MG63 (cell line): ENCODE measurements around the gene ATXN2. TPM values are rescaled to one million over a fixed set of nuclear protein-coding genes. Genes with fewer than 3 reads are reported as not detected.
"Not testable (repeated sequence)": the region's sequence is repeated elsewhere in the genome, so short reads cannot be mapped to it uniquely, and the experiment has no call there.

ENCODE experiments used
- DNase-seq: peaks from one replicate; pipeline ENCODE4 v3.0.0-alpha.2; 2020
- H3K27me3 ChIP-seq: fragments of 250-450 bp; sonication (Bioruptor Pico); 2 replicates; pipeline ENCODE4 v1.5.1; 2020; ENCODE audit warnings: mild to moderate bottlenecking, moderate library complexity
- H3K36me3 ChIP-seq: fragments of 250-450 bp; sonication (Bioruptor Pico); 2 replicates; pipeline ENCODE4 v1.5.1; 2020; ENCODE audit warnings: mild to moderate bottlenecking, moderate library complexity
- H3K4me3 ChIP-seq: fragments of 250-450 bp; sonication (Bioruptor Pico); 2 replicates; pipeline ENCODE4 v1.5.1; 2020; ENCODE audit warnings: mild to moderate bottlenecking, moderate library complexity
- H3K9me3 ChIP-seq: fragments of 250-450 bp; sonication (Bioruptor Pico); 2 replicates; pipeline ENCODE4 v1.5.1; 2020; ENCODE audit warnings: mild to moderate bottlenecking, moderate library complexity
- total RNA-seq: library from RNA; depleted of rRNA; stranded (reverse); fragments of >200 nt; shearing (Covaris generic); gene quantifications from 2 replicates; pipeline ENCODE4 v1.2.3, GENCODE V29; 2014; ENCODE audit warnings: low replicate concordance; rRNA removed

Gene ATXN2, protein sequence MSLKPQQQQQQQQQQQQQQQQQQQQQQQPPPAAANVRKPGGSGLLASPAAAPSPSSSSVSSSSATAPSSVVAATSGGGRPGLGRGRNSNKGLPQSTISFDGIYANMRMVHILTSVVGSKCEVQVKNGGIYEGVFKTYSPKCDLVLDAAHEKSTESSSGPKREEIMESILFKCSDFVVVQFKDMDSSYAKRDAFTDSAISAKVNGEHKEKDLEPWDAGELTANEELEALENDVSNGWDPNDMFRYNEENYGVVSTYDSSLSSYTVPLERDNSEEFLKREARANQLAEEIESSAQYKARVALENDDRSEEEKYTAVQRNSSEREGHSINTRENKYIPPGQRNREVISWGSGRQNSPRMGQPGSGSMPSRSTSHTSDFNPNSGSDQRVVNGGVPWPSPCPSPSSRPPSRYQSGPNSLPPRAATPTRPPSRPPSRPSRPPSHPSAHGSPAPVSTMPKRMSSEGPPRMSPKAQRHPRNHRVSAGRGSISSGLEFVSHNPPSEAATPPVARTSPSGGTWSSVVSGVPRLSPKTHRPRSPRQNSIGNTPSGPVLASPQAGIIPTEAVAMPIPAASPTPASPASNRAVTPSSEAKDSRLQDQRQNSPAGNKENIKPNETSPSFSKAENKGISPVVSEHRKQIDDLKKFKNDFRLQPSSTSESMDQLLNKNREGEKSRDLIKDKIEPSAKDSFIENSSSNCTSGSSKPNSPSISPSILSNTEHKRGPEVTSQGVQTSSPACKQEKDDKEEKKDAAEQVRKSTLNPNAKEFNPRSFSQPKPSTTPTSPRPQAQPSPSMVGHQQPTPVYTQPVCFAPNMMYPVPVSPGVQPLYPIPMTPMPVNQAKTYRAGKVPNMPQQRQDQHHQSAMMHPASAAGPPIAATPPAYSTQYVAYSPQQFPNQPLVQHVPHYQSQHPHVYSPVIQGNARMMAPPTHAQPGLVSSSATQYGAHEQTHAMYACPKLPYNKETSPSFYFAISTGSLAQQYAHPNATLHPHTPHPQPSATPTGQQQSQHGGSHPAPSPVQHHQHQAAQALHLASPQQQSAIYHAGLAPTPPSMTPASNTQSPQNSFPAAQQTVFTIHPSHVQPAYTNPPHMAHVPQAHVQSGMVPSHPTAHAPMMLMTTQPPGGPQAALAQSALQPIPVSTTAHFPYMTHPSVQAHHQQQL
- total RNA-seq: 6.9 and 7.1 TPM in 2 replicates

DNA sequence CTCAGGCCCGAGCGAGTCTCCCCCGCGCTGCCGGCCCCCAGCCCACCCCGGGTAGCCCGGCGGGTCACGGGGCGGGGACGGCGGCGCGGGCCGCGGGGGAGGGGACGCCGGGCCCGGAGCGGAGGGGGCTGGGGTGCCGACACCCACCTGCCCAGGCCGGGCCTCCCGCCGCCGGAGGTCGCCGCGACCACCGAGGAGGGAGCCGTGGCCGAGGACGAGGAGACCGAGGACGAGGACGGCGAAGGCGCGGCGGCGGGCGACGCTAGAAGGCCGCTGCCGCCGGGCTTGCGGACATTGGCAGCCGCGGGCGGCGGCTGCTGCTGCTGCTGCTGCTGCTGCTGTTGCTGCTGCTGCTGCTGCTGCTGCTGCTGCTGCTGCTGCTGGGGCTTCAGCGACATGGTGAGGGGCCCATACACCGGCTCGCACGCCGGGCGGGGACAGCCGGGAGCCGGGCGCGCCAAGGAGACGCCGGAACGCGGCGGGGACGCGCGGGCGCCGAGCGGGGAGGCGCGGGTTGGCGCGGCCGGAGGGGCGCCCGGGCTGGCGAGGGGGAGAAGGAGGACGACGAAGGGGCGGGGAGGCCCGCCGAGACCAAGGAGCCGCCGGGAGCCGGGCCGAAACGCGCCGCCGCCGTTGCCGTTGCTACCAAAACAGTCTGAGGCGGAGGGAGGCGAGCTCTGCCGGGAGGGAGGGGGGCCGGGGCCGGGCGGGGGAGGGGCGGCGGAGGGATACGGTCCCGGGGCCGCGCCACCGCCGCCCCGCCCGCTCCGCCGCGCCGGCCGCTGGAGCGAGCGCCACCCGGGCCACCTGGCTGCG is at the start of gene ATXN2:
ATXN2 (minus strand) TSS at position 679 of the 816 bp plus-strand sequence; CDS start at position 398, 281 bp downstream.
- no peaks in the 10 kb centered on the region for H3K9me3 ChIP-seq
- H3K4me3 ChIP-seq: peak within 1 kb of the TSS; percentile 88
- peak; percentile 69 for DNase-seq
- H3K27me3 ChIP-seq: no peaks in the 10 kb centered on the region
- H3K36me3 ChIP-seq: peaks cover 16% of the 10 kb centered on the region; the same call in 1 of the 2 replicates

DNA sequence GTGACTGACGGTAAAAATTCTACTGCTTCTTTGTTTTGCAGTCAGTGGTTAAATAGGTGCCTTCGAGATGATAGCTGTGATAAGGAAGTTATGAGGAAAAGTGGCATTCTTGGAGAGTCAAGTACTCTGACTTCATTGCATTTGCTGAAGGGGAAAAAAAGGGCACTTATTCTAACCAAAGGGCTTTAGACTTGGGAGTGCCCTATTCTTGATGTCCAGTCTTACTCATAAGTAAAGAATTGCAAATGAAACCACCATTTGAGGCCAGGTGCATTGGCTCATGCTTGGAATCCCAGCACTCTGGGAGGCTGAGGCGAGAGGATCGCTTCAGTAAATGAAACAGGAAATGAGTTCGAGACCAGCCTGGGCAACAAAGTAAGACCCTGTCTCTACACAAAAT is 46.3 kb upstream of the ATXN2 start:
- Histone ChIP-seq H3K27me3 (no peaks in the 10 kb centered on the region), H3K4me3 (no peak overlapping the region), H3K9me3 (no peaks in the 10 kb centered on the region), H3K36me3 (peaks cover 42% of the 10 kb centered on the region)
- DNase-seq: no peak

DNA sequence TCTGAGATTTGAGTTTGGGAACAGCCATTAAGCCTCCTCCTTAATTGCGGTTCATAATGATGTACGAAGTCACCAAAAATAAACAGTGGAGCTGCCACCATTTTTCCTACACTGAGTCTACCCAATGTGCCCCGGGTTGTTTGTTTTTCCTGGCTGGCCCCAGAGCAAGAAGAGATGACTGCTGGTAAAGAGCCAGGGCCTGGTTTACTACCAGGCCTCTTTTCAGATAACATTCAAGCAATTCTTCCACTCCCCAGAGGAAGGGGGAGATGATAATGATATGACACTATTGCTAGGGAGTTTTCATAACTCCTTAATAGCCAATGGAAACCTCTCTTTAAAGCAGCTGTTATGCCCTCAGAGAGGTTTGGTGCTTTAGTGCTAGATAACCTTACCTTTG is 44.3 kb upstream of the ATXN2 start:
- Histone ChIP-seq H3K4me3 (no peak overlapping the region), H3K27me3 (no peaks in the 10 kb centered on the region), H3K36me3 (peaks cover 29% of the 10 kb centered on the region), H3K9me3 (no peaks in the 10 kb centered on the region)
- DNase-seq: peak; percentile 21

DNA sequence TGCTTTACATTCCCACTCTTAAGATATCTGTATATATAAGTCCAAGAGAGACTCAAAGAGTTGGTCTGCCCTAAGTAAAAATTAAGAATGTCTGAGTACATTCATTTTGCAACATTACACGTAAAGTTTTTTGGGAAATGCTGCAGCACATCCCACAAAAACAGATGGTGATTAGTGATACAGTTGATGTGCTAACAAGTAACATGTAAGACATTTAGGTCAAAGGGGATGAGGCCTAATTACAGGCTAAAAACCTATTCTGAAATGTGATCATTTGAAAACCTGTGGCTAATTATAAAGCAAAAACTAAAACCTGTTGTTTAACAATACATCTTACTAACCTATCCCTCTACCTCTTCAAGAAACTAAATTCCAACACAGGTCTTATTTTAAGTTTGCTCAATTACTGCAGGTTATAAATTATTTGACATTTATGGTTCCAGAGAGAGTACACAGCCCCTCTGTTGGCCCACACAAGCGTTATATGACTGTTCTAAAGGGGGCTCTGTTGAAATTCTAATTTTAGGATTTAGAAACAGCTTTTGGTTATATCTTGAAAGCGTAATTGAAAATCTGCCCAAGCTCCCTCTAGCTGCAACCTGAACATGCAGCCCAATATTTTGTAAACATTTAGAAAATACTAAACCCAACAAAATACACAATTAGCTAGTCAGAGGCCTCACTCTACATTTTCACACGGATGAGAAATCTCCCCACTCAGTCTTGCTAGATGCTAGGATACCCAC is 43.7 kb upstream of the ATXN2 start:
- peaks cover 29% of the 10 kb centered on the region for H3K36me3 ChIP-seq
- no peaks in the 10 kb centered on the region for H3K9me3 ChIP-seq
- H3K4me3 ChIP-seq: no peak overlapping the region
- DNase-seq: no peak
- no peaks in the 10 kb centered on the region for H3K27me3 ChIP-seq

DNA sequence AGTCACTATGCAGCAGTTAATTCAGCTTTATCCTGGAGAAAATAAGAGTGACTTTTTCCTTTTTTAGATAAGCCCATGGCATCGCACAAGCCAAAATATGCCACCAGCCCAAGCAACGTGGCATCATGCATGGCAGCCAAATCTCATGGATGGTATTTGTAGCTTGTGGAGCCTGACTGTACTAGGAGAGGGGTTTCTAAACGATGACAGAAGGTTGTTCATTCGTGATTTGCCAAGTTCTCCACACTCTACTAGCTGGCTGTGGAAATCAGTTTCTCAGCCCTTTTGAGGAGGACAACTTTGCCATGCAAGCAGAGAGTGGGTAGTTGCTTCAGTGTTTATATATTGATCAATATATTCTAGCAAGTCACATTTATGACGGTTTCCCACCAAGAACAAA is 41.4 kb upstream of the ATXN2 start:
- no peaks in the 10 kb centered on the region for H3K9me3 ChIP-seq
- no peak overlapping the region for H3K4me3 ChIP-seq
- H3K36me3 ChIP-seq: peaks cover 24% of the 10 kb centered on the region
- no peaks in the 10 kb centered on the region for H3K27me3 ChIP-seq
- no peak for DNase-seq

DNA sequence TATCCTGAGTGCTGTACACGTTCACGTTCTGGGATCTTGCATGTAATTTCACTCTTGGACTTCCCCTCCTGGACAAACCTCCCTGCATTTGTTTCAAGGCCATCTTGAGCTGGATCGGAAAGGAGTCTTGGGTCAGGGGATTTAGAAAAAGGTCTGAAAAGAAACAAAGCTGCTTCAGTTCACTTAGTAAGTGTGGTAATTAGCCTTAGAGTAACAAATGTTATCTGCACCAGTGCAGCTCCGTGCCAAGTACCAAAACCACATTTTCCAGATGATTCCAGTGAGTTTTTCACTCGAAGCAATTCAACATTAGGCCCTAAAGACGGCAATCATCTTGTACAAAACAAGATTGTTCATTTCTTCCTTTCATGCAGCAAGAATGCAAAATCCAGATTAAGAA is 39.4 kb upstream of the ATXN2 start:
- no peak for DNase-seq
- Histone ChIP-seq H3K36me3 (peaks cover 10% of the 10 kb centered on the region), H3K4me3 (no peak overlapping the region), H3K9me3 (no peaks in the 10 kb centered on the region), H3K27me3 (no peaks in the 10 kb centered on the region)

DNA sequence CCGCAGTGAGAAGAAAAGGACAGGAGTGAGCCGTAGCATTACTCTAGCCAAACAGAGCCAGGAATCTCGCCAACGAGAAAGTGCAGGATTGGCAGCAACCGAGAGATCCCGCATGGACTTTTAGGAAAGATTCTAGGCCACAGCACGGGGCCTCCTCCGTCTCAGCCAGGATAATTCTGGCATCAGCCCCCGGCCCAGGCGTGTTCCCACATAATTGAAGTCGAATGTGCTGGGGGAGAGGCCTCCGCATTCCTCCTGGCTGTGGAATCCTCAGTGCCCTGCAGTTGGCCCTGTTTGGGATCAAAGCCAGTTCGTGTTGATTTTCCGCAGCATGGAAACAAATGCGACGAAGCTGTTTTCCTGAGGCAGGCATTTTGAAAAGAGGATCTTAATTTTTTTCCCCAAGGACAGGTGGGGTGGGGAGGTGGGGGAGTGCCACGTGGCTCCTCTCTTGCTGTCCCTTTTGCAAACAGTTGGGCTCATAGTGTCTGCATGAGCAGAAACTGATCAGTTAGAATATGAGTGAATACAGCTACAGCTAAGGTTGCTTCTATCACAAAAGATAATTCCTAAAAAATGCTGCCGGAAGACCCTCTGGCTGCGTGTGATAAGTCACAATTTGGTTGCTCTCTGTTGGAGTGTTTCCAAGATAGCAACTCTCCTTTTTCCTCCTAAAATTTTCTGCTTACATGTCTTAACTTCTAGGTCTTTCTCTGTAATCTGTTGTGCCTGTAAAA is 37.3 kb upstream of the ATXN2 start:
- DNase-seq: no peak
- Histone ChIP-seq H3K4me3 (no peak overlapping the region), H3K27me3 (no peaks in the 10 kb centered on the region)

DNA sequence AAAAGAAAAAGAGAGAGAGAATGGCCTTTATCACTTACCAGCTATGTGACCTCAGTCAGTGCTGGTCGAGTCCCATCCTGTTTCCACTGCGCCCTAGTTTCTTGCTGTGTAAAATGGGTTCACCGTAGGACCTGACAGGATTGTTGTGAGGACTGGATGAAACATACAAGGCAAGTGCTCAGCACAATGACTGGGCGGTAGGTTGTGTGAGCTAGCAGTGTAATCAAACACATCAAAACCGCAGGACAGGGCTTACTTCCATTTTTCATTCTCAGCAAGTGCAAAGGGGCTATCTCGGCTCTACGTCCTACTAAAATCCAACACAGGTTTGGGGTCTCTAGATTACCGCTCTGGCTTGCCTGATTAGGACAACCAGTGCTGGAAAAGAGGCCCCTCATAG is 36.4 kb upstream of the ATXN2 start:
- no peak overlapping the region for H3K4me3 ChIP-seq
- no peaks in the 10 kb centered on the region for H3K27me3 ChIP-seq
- no peaks in the 10 kb centered on the region for H3K9me3 ChIP-seq
- no peaks in the 10 kb centered on the region; the same call in 1 of the 2 replicates for H3K36me3 ChIP-seq
- no peak for DNase-seq

More for the DNA sequence above, 37.3 kb upstream of the ATXN2 start:
- no peaks in the 10 kb centered on the region; the same call in 1 of the 2 replicates for H3K36me3 ChIP-seq
- H3K9me3 ChIP-seq: no peaks in the 10 kb centered on the region

DNA sequence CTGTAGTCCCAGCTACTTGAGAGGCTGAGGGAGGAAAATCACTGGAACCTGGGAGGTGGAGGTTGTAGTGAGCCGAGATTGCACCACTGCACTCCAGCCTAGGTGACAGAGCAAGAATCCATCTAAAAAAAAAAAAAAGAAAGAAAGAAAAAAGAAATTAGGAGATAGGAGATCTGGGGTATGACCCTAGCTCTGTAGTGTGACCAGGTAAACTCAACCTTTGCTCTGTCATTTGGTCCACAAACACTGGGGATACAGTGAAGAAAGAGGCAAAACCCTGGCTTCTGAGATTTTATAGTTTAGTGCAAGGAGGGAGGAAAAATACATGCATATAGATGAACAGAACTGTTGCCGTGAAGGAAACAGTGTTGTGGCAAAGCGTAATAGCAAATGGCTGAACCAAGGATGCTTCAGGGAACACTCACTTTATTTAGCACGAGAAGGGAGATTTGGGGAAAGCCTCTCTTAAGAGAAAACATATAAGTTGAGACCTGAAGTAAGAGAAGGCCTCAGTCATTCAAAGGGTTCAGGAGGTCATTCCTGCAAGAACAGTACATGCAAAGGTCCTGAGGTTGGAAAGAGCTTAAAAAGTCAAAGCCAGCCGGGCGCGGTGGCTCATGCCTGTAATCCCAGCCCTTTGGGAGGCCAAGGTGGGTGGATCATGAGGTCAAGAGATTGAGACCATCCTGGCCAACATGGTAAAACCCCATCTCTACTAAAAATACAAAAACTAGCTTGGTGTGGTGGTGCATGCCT is 29.6 kb upstream of the ATXN2 start:
- Histone ChIP-seq H3K9me3 (no peaks in the 10 kb centered on the region), H3K36me3 (no peaks in the 10 kb centered on the region), H3K4me3 (no peak overlapping the region), H3K27me3 (no peaks in the 10 kb centered on the region)
- DNase-seq: no peak

DNA sequence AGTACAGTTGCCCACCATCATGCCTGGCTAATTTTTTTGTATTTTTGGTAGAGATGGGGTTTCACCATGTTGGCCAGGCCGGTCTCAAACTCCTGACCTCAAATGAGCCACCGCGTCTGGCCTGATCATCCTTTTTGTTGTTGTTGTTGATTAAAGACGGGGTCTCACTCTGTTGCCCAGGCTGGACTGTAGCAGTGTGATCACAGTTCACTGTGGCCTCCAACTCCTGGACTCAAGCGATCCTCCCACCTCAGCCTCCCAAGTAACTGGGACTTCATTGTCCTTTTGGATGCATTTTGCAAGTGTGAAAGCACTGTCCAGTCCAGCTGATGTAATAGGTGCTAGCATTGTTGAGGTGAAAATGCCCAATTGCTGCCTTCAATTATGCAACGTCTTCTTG is 27.1 kb upstream of the ATXN2 start:
- Histone ChIP-seq H3K36me3 (no peaks in the 10 kb centered on the region), H3K4me3 (no peak overlapping the region), H3K9me3 (no peaks in the 10 kb centered on the region), H3K27me3 (no peaks in the 10 kb centered on the region)
- DNase-seq: no peak

DNA sequence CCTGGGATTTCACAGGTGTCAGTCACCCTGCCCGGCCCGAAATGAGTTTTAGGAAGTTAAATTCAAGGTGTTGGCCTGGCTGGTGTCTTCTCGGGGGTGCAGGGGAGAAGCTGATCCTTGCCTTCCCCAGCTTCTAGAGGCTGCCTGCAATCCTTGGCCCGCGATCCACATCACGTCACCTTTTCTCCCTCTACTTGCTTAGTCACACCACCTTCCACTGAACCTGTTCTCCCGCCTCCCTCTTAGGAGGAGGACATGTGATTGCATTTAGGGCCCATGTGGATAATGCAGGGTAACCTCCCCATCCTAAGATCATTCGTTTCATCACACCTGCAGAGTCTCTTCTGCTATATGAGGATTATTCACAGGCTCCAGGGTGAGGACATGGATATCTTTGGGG is 25.4 kb upstream of the ATXN2 start:
- Histone ChIP-seq H3K9me3 (no peaks in the 10 kb centered on the region), H3K4me3 (no peak overlapping the region), H3K27me3 (no peaks in the 10 kb centered on the region), H3K36me3 (no peaks in the 10 kb centered on the region)
- DNase-seq: no peak

DNA sequence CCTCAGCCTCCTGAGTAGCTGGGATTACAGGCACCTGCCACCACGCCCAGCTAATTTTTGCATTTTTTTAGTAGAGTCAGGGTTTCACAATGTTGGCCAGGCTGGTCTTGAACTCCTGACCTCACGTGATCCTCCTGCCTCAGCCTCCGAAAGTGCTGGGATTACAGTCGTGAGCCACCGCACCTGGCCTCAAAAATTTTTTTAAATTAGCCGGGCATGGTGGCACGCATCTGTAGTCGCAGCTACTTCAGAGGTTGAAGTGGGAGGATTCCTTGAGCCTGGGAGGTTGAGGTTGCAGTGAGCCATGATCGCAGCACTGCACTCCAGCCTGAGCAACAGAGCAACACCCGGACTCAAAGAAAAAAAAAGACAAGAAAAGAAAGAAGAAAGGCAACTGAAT is 18.7 kb upstream of the ATXN2 start:
- not testable (repeated sequence) for H3K27me3 ChIP-seq, H3K9me3 ChIP-seq, H3K4me3 ChIP-seq, DNase-seq, H3K36me3 ChIP-seq

DNA sequence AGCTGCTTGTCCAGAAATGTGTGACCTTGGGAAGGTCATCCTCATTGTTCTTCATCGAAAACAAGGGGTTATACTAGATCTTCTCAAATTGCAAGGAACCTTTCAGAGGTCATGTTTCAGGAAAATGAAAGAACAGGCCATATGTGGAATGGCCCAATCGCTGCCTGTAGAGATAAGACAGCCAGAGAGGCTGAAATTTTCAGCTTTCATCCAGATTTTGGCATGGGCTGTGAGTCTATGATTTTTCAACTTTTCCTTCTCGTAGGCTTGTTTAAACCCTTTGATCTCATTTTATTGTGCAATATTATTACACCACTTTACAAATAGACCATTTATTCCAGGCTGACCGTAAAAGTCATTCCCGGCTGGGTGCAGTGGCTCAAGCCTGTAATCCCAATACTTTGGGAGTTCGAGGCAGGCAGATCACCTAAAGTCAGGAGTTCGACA is 17.1 kb upstream of the ATXN2 start:
- H3K4me3 ChIP-seq: no peak overlapping the region
- H3K27me3 ChIP-seq: no peaks in the 10 kb centered on the region
- no peaks in the 10 kb centered on the region for H3K36me3 ChIP-seq
- no peak for DNase-seq
- H3K9me3 ChIP-seq: no peaks in the 10 kb centered on the region

DNA sequence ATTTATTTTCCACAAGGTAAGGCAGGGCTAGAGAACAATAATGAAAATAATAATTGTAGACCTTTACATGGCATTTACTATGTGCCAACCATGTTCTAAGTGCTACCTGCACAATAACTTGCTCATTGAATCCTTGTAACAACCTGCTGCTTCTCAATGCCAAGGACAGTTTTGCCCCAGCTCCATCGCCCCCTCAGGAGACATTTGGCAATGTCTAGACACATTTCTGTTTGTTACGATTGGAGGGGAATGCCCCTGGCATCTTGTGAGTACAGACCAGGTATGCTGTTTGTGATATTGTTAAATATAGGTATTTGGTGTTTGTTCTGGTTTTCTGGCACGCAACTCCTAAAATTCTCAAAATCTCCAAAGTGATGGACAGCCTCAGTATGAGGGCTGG is 8.1 kb upstream of the ATXN2 start:
- DNase-seq: no peak
- no peaks in the 10 kb centered on the region for H3K9me3 ChIP-seq
- no peaks in the 10 kb centered on the region for H3K36me3 ChIP-seq
- no peak overlapping the region for H3K4me3 ChIP-seq
- H3K27me3 ChIP-seq: no peaks in the 10 kb centered on the region
